NT2/D1 (cell line): Measurements from ENCODE around the gene CASTOR1.

Experiments used
- SUZ12 ChIP-seq: IDR thresholded peaks from 2 replicates; pipeline ENCODE4 v1.6.1; 2011; ENCODE audit not compliant: insufficient read length, insufficient read depth; ENCODE audit errors: extremely low read depth
- YY1 ChIP-seq: IDR thresholded peaks from 2 replicates; pipeline ENCODE4 v1.6.1; 2011; ENCODE audit not compliant: insufficient read length, insufficient read depth
- ZNF274 ChIP-seq: IDR thresholded peaks from 2 replicates; pipeline ENCODE4 v1.6.1; 2011; ENCODE audit warnings: mild to moderate bottlenecking, low read depth, low read length

DNA sequence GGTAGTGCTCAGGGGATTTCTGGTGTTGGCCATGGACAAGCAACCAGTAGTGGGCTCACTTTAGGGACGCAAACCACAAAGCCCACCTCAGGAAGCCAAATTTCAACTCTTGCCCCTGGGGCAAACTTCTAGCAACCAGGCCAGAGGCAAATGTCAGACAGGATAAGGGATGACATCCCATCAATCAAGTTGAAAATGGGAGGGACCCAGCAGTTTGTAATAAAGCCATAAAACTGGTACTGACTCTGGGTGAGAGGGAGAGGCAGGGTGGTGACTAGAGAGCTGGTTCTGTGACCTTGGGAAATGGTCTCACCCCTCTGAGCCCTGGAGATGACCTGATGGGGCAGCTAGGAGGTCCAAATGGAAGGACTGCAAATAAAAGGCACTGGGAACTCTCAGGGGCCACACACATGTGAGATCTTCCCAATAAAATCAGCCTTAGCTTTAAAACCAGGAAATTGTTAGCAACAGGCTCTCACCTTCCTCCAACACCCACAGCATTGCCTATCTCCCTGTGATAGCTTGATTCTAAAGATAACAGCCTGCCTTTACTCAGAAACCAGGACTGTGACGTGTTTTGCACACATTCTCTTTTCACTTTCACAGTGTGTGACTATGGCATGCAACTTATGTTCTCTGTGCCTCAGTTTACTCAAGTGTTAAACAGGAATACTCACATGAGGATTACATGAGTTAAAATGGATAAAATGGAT lies 43.8 kb upstream of the CASTOR1 start:
- TF ChIP-seq SUZ12, result no peak
- TF ChIP-seq YY1, result no peak
- TF ChIP-seq ZNF274, result no peak
